WTC11 (cell line): ENCODE measurements around the gene PBX3. TPM values are rescaled to one million over a fixed set of nuclear protein-coding genes. Genes with fewer than 3 reads are reported as not detected.

Experiments used
- ATAC-seq: fragments of 200-7000 bp; cut with Tn5 transposase; 2 replicates; pipeline ENCODE4 v1.10.0; 2021; ENCODE audit warnings: mild to moderate bottlenecking, moderate library complexity
- CTCF ChIA-PET: fragments of 300-600 bp; sonication (Branson Sonifier 250); formaldehyde crosslinking; loops from one replicate; lab custom pipeline; 2021; ENCODE audit warnings: antibody characterized with exemption; lab: Charles Lee
- POLR2A ChIA-PET: fragments of 350-600 bp; sonication (Branson Sonifier 250); formaldehyde crosslinking; loops from one replicate; lab custom pipeline; 2021; ENCODE audit warnings: antibody characterized with exemption; lab: Charles Lee
- DNase-seq: peaks from one replicate; pipeline ENCODE4 v3.0.0; 2021; ENCODE audit warnings: low spot score
- H3K27ac Mint-ChIP-seq: 2 replicates; pipeline ENCODE4 v1.8.0; 2021; ENCODE audit warnings: mixed read lengths
- H3K27me3 Mint-ChIP-seq: 2 replicates; pipeline ENCODE4 v1.8.0; 2021; ENCODE audit warnings: low read depth, mild to moderate bottlenecking, moderate library complexity, mixed read lengths
- H3K36me3 Mint-ChIP-seq: 2 replicates; pipeline ENCODE4 v1.8.0; 2021; ENCODE audit warnings: mixed read lengths
- H3K4me1 Mint-ChIP-seq: 2 replicates; pipeline ENCODE4 v1.8.0; 2022; ENCODE audit warnings: mixed read lengths
- H3K4me3 Mint-ChIP-seq: 2 replicates; pipeline ENCODE4 v1.8.0; 2021; ENCODE audit warnings: mild to moderate bottlenecking, moderate library complexity, mixed read lengths
- H3K9me3 Mint-ChIP-seq: 2 replicates; pipeline ENCODE4 v1.8.0; 2021; ENCODE audit warnings: mixed read lengths
- CREM ChIP-seq: sonication (generic); formaldehyde crosslinking; IDR thresholded peaks from 2 replicates; pipeline ENCODE4 v1.8.1; 2022; ENCODE audit warnings: mild to moderate bottlenecking, missing genetic modification reagents, moderate library complexity
- ELF4 ChIP-seq: sonication (generic); formaldehyde crosslinking; IDR thresholded peaks from 2 replicates; pipeline ENCODE4 v1.8.1; 2022; ENCODE audit warnings: low read depth, mild to moderate bottlenecking, moderate library complexity, missing genetic modification reagents
- FOXP1 ChIP-seq: sonication (generic); formaldehyde crosslinking; IDR thresholded peaks from 2 replicates; pipeline ENCODE4 v1.8.0; 2022; ENCODE audit warnings: missing genetic modification reagents, mild to moderate bottlenecking, moderate library complexity, borderline replicate concordance
- JUN ChIP-seq: sonication (generic); formaldehyde crosslinking; IDR thresholded peaks from 2 replicates; pipeline ENCODE4 v1.8.0; 2023; ENCODE audit warnings: mild to moderate bottlenecking, missing genetic modification reagents
- MYBL2 ChIP-seq: sonication (generic); formaldehyde crosslinking; IDR thresholded peaks from 2 replicates; pipeline ENCODE4 v1.8.1; 2023; ENCODE audit warnings: mild to moderate bottlenecking, moderate library complexity, missing genetic modification reagents
- NFE2L1 ChIP-seq: sonication (generic); formaldehyde crosslinking; IDR thresholded peaks from 2 replicates; pipeline ENCODE4 v1.8.1; 2023; ENCODE audit warnings: missing genetic modification reagents
- NR2C2 ChIP-seq: sonication (generic); formaldehyde crosslinking; IDR thresholded peaks from 2 replicates; pipeline ENCODE4 v1.8.0; 2022; ENCODE audit warnings: mild to moderate bottlenecking, missing genetic modification reagents
- NR3C1 ChIP-seq: sonication (generic); formaldehyde crosslinking; conservative IDR thresholded peaks from 2 replicates; pipeline ENCODE4 v1.8.1; 2023; ENCODE audit warnings: low read depth, mild to moderate bottlenecking, missing genetic modification reagents
- RELA ChIP-seq: sonication (generic); formaldehyde crosslinking; IDR thresholded peaks from 2 replicates; pipeline ENCODE4 v1.8.1; 2022; ENCODE audit warnings: missing genetic modification reagents, mild to moderate bottlenecking, borderline replicate concordance
- TEAD1 ChIP-seq: sonication (generic); formaldehyde crosslinking; IDR thresholded peaks from 2 replicates; pipeline ENCODE4 v1.8.0; 2022; ENCODE audit warnings: mild to moderate bottlenecking, missing genetic modification reagents
- TP53 ChIP-seq: sonication (generic); formaldehyde crosslinking; IDR thresholded peaks from 2 replicates; pipeline ENCODE4 v1.8.1; 2023; ENCODE audit warnings: mild to moderate bottlenecking, missing genetic modification reagents
- ZNF121 ChIP-seq: sonication (generic); formaldehyde crosslinking; IDR thresholded peaks from 2 replicates; pipeline ENCODE4 v1.8.0; 2023; ENCODE audit warnings: missing genetic modification reagents
- ZNF416 ChIP-seq: fragments of 250-450 bp; sonication (Bioruptor Pico); IDR thresholded peaks from 2 replicates; pipeline ENCODE4 v1.9.0; 2021; ENCODE audit warnings: mild to moderate bottlenecking, inconsistent platforms
- ZNF671 ChIP-seq: fragments of 250-450 bp; sonication (Bioruptor Pico); IDR thresholded peaks from 2 replicates; pipeline ENCODE4 v1.8.0; 2021; ENCODE audit warnings: mild to moderate bottlenecking
- total RNA-seq: library from RNA; stranded (reverse); gene quantifications from 3 replicates; pipeline ENCODE4 v1.2.3, GENCODE V29; 2021
- TF ChIP-seq, protein P1 (sequence below): fragments of 250-450 bp; sonication (Bioruptor Pico); IDR thresholded peaks from 2 replicates; pipeline ENCODE4 v1.9.0; 2021; ENCODE audit warnings: moderate library complexity, mild to moderate bottlenecking, inconsistent platforms, borderline replicate concordance
- TF ChIP-seq, protein P2 (sequence below): sonication (generic); formaldehyde crosslinking; IDR thresholded peaks from 2 replicates; pipeline ENCODE4 v1.8.1; 2023; ENCODE audit warnings: mild to moderate bottlenecking, missing genetic modification reagents
- TF ChIP-seq, protein P3 (sequence below): sonication (generic); formaldehyde crosslinking; conservative IDR thresholded peaks from 2 replicates; pipeline ENCODE4 v1.8.1; 2022; ENCODE audit warnings: mild to moderate bottlenecking, missing genetic modification reagents
- TF ChIP-seq, protein P4 (sequence below): sonication (generic); formaldehyde crosslinking; IDR thresholded peaks from 2 replicates; pipeline ENCODE4 v1.8.0; 2023; ENCODE audit warnings: missing genetic modification reagents, mild to moderate bottlenecking, borderline replicate concordance
- TF ChIP-seq, protein P5 (sequence below): sonication (generic); formaldehyde crosslinking; IDR thresholded peaks from 2 replicates; pipeline ENCODE4 v1.8.0; 2023; ENCODE audit warnings: mild to moderate bottlenecking, missing genetic modification reagents
- TF ChIP-seq, protein P6 (sequence below): sonication (generic); formaldehyde crosslinking; IDR thresholded peaks from 2 replicates; pipeline ENCODE4 v1.8.0; 2022; ENCODE audit warnings: mild to moderate bottlenecking, missing genetic modification reagents

PBX3 gene
- total RNA-seq, 1 experiment from 2014 or later: 48.5 TPM

DNA sequence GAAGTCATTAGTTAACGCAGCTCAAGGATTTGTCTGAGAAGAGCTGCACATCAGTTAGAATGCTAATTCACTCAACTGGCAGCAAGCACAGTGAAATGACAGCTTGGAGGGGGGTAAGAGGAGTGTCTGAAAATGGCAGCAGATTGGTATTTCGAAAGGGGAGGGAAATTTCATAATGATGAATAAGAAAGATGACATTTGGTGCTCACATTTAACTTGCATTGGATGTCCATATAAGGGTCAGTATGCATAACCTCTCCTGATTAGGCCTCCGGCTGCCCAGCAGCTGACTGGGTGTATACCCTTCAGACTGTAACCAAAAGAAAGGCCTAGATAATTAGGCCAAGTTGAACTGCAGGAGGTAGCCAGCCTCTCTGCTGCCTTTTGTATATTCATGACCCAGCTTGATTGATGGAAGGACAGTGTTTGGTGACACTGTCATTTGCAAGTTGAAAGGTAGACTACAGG lies 131.0 kb downstream of the PBX3 start (continued):
- no peak for TF ChIP-seq TP53 (CRISPR knock-in tag)
- no peak for TF ChIP-seq RELA

DNA sequence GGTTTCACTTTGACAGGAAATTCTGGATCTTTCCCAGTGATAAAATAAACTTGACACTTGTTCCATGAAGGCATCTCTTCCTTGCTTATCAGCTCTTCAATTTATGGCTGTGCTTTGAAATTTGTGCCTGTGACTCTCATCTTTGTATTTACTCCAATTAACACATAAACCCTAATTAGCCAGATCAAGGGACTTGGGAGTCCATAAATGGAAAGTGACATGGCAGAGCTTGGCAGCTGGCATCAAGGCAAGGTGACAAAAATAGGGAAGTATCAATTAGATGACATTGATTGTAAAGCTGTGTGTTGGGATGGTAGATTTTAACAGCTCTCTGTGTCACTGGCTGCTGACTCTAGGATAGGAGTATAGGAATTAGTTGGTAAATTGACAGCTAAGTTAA lies 133.9 kb downstream of the PBX3 start:
- no peak for DNase-seq
- no peaks in the 10 kb centered on the region for H3K9me3 Mint-ChIP-seq
- H3K4me1 Mint-ChIP-seq: peaks cover 54% of the 10 kb centered on the region
- no peaks in the 10 kb centered on the region for H3K27me3 Mint-ChIP-seq
- H3K4me3 Mint-ChIP-seq: no peak overlapping the region
- no peak for TF ChIP-seq NR2C2 (CRISPR knock-in tag)
- TF ChIP-seq, protein P1, sequence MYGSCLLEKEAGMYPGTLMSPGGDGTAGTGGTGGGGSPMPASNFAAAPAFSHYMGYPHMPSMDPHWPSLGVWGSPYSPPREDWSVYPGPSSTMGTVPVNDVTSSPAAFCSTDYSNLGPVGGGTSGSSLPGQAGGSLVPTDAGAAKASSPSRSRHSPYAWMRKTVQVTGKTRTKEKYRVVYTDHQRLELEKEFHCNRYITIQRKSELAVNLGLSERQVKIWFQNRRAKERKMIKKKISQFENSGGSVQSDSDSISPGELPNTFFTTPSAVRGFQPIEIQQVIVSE: no peak
- TF ChIP-seq, protein P2, sequence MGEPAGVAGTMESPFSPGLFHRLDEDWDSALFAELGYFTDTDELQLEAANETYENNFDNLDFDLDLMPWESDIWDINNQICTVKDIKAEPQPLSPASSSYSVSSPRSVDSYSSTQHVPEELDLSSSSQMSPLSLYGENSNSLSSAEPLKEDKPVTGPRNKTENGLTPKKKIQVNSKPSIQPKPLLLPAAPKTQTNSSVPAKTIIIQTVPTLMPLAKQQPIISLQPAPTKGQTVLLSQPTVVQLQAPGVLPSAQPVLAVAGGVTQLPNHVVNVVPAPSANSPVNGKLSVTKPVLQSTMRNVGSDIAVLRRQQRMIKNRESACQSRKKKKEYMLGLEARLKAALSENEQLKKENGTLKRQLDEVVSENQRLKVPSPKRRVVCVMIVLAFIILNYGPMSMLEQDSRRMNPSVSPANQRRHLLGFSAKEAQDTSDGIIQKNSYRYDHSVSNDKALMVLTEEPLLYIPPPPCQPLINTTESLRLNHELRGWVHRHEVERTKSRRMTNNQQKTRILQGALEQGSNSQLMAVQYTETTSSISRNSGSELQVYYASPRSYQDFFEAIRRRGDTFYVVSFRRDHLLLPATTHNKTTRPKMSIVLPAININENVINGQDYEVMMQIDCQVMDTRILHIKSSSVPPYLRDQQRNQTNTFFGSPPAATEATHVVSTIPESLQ (CRISPR knock-in tag): no peak
- TF ChIP-seq ELF4: no peak
- no peak for TF ChIP-seq ZNF121 (CRISPR knock-in tag)
- no peak for TF ChIP-seq NR3C1 (CRISPR knock-in tag)
- TF ChIP-seq JUN: no peak
- no peak overlapping the region for H3K27ac Mint-ChIP-seq
- ChIA-PET CTCF (no interaction called here), POLR2A (no interaction called here)
- H3K36me3 Mint-ChIP-seq: no peaks in the 10 kb centered on the region
- ATAC-seq: no peak

DNA sequence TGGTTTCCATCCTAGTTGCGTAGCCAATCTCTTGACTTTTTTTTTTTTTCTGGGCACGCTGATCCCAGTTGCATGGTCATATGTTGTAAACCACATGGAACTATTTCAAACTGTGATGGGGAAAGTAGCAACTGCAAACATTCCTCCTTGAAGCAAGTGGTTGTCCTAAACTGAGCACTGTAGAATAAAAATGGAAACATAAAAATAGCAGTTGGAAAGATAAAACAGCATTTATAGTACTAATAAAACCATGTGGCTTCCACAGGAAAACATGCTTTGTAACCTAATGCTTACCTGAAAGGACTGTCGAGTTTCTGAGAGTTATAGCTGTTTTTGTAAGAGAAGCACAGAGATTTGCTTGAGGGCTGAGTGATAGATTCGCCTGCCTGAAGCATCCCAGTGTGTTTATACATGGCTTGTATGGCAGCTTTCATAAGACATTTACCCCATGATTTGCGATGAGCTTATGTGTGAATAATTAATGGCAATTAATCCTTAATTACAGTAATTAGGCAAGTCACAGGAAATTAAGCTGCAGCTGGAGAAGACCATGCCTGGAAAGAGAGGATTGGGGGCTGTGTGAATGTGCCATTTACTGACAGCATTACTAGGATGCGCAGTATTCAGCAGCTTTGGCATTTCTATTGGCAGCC lies 136.5 kb downstream of the PBX3 start:
- ChIA-PET CTCF (no interaction called here), POLR2A (interaction anchor here (0.5 kb wide), 1 partner anchor 170 kb away, joined by 3 read pairs; no protein-coding TSS in a partner anchor)
- Mint-ChIP-seq H3K9me3 (no peaks in the 10 kb centered on the region), H3K4me3 (no peak overlapping the region), H3K4me1 (peaks cover 60% of the 10 kb centered on the region), H3K27ac (peak overlapping the region; percentile 25; the same call in 1 of the 2 replicates), H3K36me3 (no peaks in the 10 kb centered on the region), H3K27me3 (no peaks in the 10 kb centered on the region)
- ATAC-seq (no peak), DNase-seq (no peak)
- TF ChIP-seq CREM: no peak
- no peak for TF ChIP-seq ZNF671 (CRISPR knock-in tag)
- TF ChIP-seq, protein P3, sequence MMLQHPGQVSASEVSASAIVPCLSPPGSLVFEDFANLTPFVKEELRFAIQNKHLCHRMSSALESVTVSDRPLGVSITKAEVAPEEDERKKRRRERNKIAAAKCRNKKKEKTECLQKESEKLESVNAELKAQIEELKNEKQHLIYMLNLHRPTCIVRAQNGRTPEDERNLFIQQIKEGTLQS (CRISPR knock-in tag): no peak
- TF ChIP-seq, protein P4, sequence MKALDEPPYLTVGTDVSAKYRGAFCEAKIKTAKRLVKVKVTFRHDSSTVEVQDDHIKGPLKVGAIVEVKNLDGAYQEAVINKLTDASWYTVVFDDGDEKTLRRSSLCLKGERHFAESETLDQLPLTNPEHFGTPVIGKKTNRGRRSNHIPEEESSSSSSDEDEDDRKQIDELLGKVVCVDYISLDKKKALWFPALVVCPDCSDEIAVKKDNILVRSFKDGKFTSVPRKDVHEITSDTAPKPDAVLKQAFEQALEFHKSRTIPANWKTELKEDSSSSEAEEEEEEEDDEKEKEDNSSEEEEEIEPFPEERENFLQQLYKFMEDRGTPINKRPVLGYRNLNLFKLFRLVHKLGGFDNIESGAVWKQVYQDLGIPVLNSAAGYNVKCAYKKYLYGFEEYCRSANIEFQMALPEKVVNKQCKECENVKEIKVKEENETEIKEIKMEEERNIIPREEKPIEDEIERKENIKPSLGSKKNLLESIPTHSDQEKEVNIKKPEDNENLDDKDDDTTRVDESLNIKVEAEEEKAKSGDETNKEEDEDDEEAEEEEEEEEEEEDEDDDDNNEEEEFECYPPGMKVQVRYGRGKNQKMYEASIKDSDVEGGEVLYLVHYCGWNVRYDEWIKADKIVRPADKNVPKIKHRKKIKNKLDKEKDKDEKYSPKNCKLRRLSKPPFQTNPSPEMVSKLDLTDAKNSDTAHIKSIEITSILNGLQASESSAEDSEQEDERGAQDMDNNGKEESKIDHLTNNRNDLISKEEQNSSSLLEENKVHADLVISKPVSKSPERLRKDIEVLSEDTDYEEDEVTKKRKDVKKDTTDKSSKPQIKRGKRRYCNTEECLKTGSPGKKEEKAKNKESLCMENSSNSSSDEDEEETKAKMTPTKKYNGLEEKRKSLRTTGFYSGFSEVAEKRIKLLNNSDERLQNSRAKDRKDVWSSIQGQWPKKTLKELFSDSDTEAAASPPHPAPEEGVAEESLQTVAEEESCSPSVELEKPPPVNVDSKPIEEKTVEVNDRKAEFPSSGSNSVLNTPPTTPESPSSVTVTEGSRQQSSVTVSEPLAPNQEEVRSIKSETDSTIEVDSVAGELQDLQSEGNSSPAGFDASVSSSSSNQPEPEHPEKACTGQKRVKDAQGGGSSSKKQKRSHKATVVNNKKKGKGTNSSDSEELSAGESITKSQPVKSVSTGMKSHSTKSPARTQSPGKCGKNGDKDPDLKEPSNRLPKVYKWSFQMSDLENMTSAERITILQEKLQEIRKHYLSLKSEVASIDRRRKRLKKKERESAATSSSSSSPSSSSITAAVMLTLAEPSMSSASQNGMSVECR: no peak
- TF ChIP-seq ZNF416: no peak
- TF ChIP-seq, protein P5, sequence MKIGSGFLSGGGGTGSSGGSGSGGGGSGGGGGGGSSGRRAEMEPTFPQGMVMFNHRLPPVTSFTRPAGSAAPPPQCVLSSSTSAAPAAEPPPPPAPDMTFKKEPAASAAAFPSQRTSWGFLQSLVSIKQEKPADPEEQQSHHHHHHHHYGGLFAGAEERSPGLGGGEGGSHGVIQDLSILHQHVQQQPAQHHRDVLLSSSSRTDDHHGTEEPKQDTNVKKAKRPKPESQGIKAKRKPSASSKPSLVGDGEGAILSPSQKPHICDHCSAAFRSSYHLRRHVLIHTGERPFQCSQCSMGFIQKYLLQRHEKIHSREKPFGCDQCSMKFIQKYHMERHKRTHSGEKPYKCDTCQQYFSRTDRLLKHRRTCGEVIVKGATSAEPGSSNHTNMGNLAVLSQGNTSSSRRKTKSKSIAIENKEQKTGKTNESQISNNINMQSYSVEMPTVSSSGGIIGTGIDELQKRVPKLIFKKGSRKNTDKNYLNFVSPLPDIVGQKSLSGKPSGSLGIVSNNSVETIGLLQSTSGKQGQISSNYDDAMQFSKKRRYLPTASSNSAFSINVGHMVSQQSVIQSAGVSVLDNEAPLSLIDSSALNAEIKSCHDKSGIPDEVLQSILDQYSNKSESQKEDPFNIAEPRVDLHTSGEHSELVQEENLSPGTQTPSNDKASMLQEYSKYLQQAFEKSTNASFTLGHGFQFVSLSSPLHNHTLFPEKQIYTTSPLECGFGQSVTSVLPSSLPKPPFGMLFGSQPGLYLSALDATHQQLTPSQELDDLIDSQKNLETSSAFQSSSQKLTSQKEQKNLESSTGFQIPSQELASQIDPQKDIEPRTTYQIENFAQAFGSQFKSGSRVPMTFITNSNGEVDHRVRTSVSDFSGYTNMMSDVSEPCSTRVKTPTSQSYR (CRISPR knock-in tag): no peak
- no peak for TF ChIP-seq TEAD1 (CRISPR knock-in tag)
- no peak for TF ChIP-seq MYBL2
- TF ChIP-seq FOXP1 (CRISPR knock-in tag): no peak
- TF ChIP-seq NFE2L1: no peak
- TF ChIP-seq, protein P6, sequence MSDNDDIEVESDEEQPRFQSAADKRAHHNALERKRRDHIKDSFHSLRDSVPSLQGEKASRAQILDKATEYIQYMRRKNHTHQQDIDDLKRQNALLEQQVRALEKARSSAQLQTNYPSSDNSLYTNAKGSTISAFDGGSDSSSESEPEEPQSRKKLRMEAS (CRISPR knock-in tag): no peak
- TF ChIP-seq, protein P2 (CRISPR knock-in tag): no peak
